ENCODE measurements around the gene ANXA9. TPM values are rescaled to one million over a fixed set of nuclear protein-coding genes. Genes with fewer than 3 reads are reported as not detected.

Gene ANXA9
- total RNA-seq, 1 donor from 2014 or later: not detected

- H3K27me3 Mint-ChIP-seq (ENCODE audit: low read depth): no peaks in the 10 kb centered on the region
- H3K4me1 Mint-ChIP-seq: peaks cover 66% of the 10 kb centered on the region
- no peaks in the 10 kb centered on the region for H3K36me3 Mint-ChIP-seq (ENCODE audit: low read depth)
- H3K27ac Mint-ChIP-seq (ENCODE audit: unreplicated experiment): no peak overlapping the region
- TF ChIP-seq CTCF (conservative IDR thresholded peaks at IDR 0.05): no peak
- peak overlapping the region; percentile 95 for H3K4me3 Mint-ChIP-seq
- H3K9me3 Mint-ChIP-seq: no peaks in the 10 kb centered on the region
- DNase-seq (ENCODE audit: low read depth, low spot score): no peak
Observed at GRCh38 chr1:151009674-151010345, 27.7 kb downstream of the ANXA9 start.

- Mint-ChIP-seq H3K4me3 (peak overlapping the region; percentile 95), H3K36me3 (ENCODE audit: low read depth) (no peaks in the 10 kb centered on the region)
Observed at GRCh38 chr1:151010346-151010726, 28.2 kb downstream of the ANXA9 start.

GRCh38 chr1:151011154-151011850, 29.2 kb downstream of the ANXA9 start:
- Mint-ChIP-seq H3K4me3 (peak overlapping the region; percentile 72), H3K27ac (ENCODE audit: unreplicated experiment) (no peak overlapping the region), H3K36me3 (ENCODE audit: low read depth) (no peaks in the 10 kb centered on the region), H3K4me1 (peaks cover 55% of the 10 kb centered on the region), H3K27me3 (ENCODE audit: low read depth) (no peaks in the 10 kb centered on the region), H3K9me3 (no peaks in the 10 kb centered on the region)
- DNase-seq (ENCODE audit: low read depth, low spot score): no peak
- TF ChIP-seq CTCF (conservative IDR thresholded peaks at IDR 0.05): no peak

More at GRCh38 chr1:151010346-151010726, 28.2 kb downstream of the ANXA9 start:
- TF ChIP-seq CTCF (conservative IDR thresholded peaks at IDR 0.05): no peak
- DNase-seq (ENCODE audit: low read depth, low spot score): no peak
- peaks cover 64% of the 10 kb centered on the region for H3K4me1 Mint-ChIP-seq
- no peaks in the 10 kb centered on the region for H3K27me3 Mint-ChIP-seq (ENCODE audit: low read depth)
- no peak overlapping the region for H3K27ac Mint-ChIP-seq (ENCODE audit: unreplicated experiment)
- no peaks in the 10 kb centered on the region for H3K9me3 Mint-ChIP-seq

GRCh38 chr1:151012684-151013471, 30.8 kb downstream of the ANXA9 start:
- H3K27ac Mint-ChIP-seq (ENCODE audit: unreplicated experiment): no peak overlapping the region
- H3K36me3 Mint-ChIP-seq (ENCODE audit: low read depth): no peaks in the 10 kb centered on the region
- H3K4me3 Mint-ChIP-seq: peak overlapping the region; percentile 13
- DNase-seq (ENCODE audit: low read depth, low spot score): no peak
- H3K27me3 Mint-ChIP-seq (ENCODE audit: low read depth): no peaks in the 10 kb centered on the region
- H3K9me3 Mint-ChIP-seq: no peaks in the 10 kb centered on the region
- TF ChIP-seq CTCF (conservative IDR thresholded peaks at IDR 0.05): no peak
- H3K4me1 Mint-ChIP-seq: peaks cover 39% of the 10 kb centered on the region

GRCh38 chr1:151013518-151013917, 31.4 kb downstream of the ANXA9 start:
- Mint-ChIP-seq H3K4me1 (peaks cover 33% of the 10 kb centered on the region), H3K4me3 (peak overlapping the region; percentile 13), H3K36me3 (ENCODE audit: low read depth) (no peaks in the 10 kb centered on the region), H3K9me3 (no peaks in the 10 kb centered on the region), H3K27ac (ENCODE audit: unreplicated experiment) (peak overlapping the region; percentile 11), H3K27me3 (ENCODE audit: low read depth) (no peaks in the 10 kb centered on the region)
- TF ChIP-seq CTCF (conservative IDR thresholded peaks at IDR 0.05): no peak
- no peak for DNase-seq (ENCODE audit: low read depth, low spot score)
